B cell (primary cell): ENCODE results near the gene SLC39A13.

Experiments
- EZH2 ChIP-seq: IDR thresholded peaks from 2 replicates; pipeline ENCODE4 v1.6.1; 2012; ENCODE audit warnings: borderline replicate concordance, low read depth, mild to moderate bottlenecking, moderate library complexity, low read length; ENCODE audit not compliant: insufficient read depth, poor library complexity, severe bottlenecking
- TF ChIP-seq, protein P1 (sequence below): fragments of 200-600 bp; IDR thresholded peaks from one replicate; pipeline ENCODE4 v1.8.0; 2022; ENCODE audit warnings: antibody characterized with exemption, mild to moderate bottlenecking

DNA sequence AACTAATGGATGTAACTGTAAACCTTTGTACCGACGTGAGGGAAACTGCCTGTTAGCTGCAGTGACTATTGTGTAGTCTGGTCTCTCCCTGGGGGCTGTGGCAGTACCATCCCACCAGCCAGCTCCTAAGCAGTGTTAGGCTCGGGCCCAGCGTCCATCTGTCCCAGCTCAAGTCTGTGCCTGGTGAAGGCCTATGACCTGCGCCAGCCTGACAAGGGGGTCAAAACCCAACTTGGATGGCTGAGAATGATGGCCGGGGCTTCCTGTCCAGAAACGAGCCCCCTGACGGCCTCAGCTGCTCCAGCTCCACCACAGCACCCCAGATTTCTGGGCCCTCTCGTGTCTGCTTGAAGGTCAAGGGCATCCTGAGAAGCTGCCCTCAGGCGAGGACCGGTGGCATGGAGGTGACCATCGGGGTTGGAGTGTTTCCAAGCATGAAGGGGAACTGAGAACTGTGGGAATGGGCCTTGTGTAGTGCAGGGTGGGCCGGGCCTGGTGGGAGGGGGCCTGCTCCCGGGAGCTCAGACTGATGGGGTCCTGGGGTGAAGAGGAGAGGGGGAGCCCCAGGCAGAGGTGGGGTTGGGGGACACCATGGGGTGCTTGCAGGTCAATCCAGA, 15.7 kb upstream of the SLC39A13 start:
- TF ChIP-seq, protein P1, sequence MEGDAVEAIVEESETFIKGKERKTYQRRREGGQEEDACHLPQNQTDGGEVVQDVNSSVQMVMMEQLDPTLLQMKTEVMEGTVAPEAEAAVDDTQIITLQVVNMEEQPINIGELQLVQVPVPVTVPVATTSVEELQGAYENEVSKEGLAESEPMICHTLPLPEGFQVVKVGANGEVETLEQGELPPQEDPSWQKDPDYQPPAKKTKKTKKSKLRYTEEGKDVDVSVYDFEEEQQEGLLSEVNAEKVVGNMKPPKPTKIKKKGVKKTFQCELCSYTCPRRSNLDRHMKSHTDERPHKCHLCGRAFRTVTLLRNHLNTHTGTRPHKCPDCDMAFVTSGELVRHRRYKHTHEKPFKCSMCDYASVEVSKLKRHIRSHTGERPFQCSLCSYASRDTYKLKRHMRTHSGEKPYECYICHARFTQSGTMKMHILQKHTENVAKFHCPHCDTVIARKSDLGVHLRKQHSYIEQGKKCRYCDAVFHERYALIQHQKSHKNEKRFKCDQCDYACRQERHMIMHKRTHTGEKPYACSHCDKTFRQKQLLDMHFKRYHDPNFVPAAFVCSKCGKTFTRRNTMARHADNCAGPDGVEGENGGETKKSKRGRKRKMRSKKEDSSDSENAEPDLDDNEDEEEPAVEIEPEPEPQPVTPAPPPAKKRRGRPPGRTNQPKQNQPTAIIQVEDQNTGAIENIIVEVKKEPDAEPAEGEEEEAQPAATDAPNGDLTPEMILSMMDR, result no peak
- no peak for TF ChIP-seq EZH2
